Ectodermal cell (in vitro differentiated cells): ENCODE results near the gene FTO.

Experiments
- H3K27ac ChIP-seq: 2 replicates; pipeline ENCODE4 v1.7.0; 2013; ENCODE audit warnings: mild to moderate bottlenecking, low read depth, low read length; ENCODE audit not compliant: insufficient read depth, poor library complexity, severe bottlenecking
- H3K27me3 ChIP-seq: 2 replicates; pipeline ENCODE4 v1.7.0; 2013; ENCODE audit warnings: mild to moderate bottlenecking, low read length; ENCODE audit not compliant: insufficient read depth, control insufficient read depth, poor library complexity, severe bottlenecking
- H3K36me3 ChIP-seq: one replicate; pipeline ENCODE4 v1.7.0; 2013; ENCODE audit warnings: low read length; ENCODE audit not compliant: control insufficient read depth, insufficient read depth
- H3K4me1 ChIP-seq: one replicate; pipeline ENCODE4 v1.7.0; 2013; ENCODE audit warnings: low read length; ENCODE audit not compliant: control insufficient read depth, insufficient read depth
- H3K4me3 ChIP-seq: 2 replicates; pipeline ENCODE4 v1.7.0; 2013; ENCODE audit warnings: low read depth, low read length, control low read depth; ENCODE audit not compliant: insufficient read depth
- H3K9me3 ChIP-seq: 2 replicates; pipeline ENCODE4 v1.7.0; 2013; ENCODE audit warnings: mild to moderate bottlenecking, low read length, moderate library complexity; ENCODE audit not compliant: control insufficient read depth
- WGBS, 2 experiments: methylation state at CpG; one replicate each; pipeline ENCODE4 v1.1.7; 2013; ENCODE audit warnings: missing lambda C conversion rate in 2 of 2; 5-methylcytosine and 5-hydroxymethylcytosine counted together

Gene FTO

GRCh38 chr16:53707671-53708070, 3.7 kb downstream of the FTO start:
- Histone ChIP-seq H3K4me3 (no peak overlapping the region), H3K9me3 (no peaks in the 10 kb centered on the region), H3K27me3 (no peaks in the 10 kb centered on the region), H3K4me1 (peaks cover 5% of the 10 kb centered on the region), H3K36me3 (no peaks in the 10 kb centered on the region), H3K27ac (no peak overlapping the region)
- 95 to 97% methylated on average over 2 to 3 of the region's 3 CpGs for WGBS, 2 experiments

GRCh38 chr16:53708490-53708889, 4.5 kb downstream of the FTO start:
- no peaks in the 10 kb centered on the region for H3K9me3 ChIP-seq
- no peaks in the 10 kb centered on the region for H3K36me3 ChIP-seq
- H3K27ac ChIP-seq, result no peak overlapping the region
- no peaks in the 10 kb centered on the region for H3K4me1 ChIP-seq
- no peaks in the 10 kb centered on the region for H3K27me3 ChIP-seq
- 97 to 98% methylated on average over 2 of the region's 2 CpGs for WGBS, 2 experiments
- no peak overlapping the region for H3K4me3 ChIP-seq

- no peak overlapping the region for H3K4me3 ChIP-seq
- no peak overlapping the region for H3K27ac ChIP-seq
- no peaks in the 10 kb centered on the region for H3K36me3 ChIP-seq
- H3K9me3 ChIP-seq, result no peaks in the 10 kb centered on the region
- no peaks in the 10 kb centered on the region for H3K27me3 ChIP-seq
- no peaks in the 10 kb centered on the region for H3K4me1 ChIP-seq
- WGBS, 2 experiments, result 91 to 100% methylated on average over 3 of the region's 3 CpGs
Measured at GRCh38 chr16:53711390-53711789, 7.4 kb downstream of the FTO start.

- Histone ChIP-seq H3K27me3 (no peaks in the 10 kb centered on the region), H3K4me1 (no peaks in the 10 kb centered on the region), H3K9me3 (no peaks in the 10 kb centered on the region), H3K27ac (no peak overlapping the region), H3K36me3 (no peaks in the 10 kb centered on the region), H3K4me3 (no peak overlapping the region)
- WGBS, 2 experiments, result 100% methylated on average over 1 of the region's 2 CpGs; no CpG with 5 or more reads in 1 of the 2 experiments
Measured at GRCh38 chr16:53712065-53712464, 8.1 kb downstream of the FTO start.

GRCh38 chr16:53713403-53714204, 9.6 kb downstream of the FTO start:
- no peak overlapping the region for H3K27ac ChIP-seq
- no peak overlapping the region for H3K4me3 ChIP-seq
- WGBS, 2 experiments, result 78 to 91% methylated on average over 2 to 3 of the region's 3 CpGs
- H3K27me3 ChIP-seq, result no peaks in the 10 kb centered on the region
- H3K9me3 ChIP-seq, result no peaks in the 10 kb centered on the region
- H3K4me1 ChIP-seq, result no peaks in the 10 kb centered on the region
- no peaks in the 10 kb centered on the region for H3K36me3 ChIP-seq

GRCh38 chr16:53714205-53715022, 10.5 kb downstream of the FTO start:
- WGBS, 2 experiments, result 79 to 80% methylated on average over 7 of the region's 7 CpGs
- Histone ChIP-seq H3K9me3 (no peaks in the 10 kb centered on the region), H3K27me3 (no peaks in the 10 kb centered on the region), H3K4me3 (no peak overlapping the region), H3K36me3 (no peaks in the 10 kb centered on the region), H3K27ac (no peak overlapping the region), H3K4me1 (no peaks in the 10 kb centered on the region)

GRCh38 chr16:53715023-53715384, 11.0 kb downstream of the FTO start:
- 96 to 97% methylated on average over 2 of the region's 2 CpGs for WGBS, 2 experiments
- Histone ChIP-seq H3K9me3 (no peaks in the 10 kb centered on the region), H3K4me3 (no peak overlapping the region), H3K36me3 (no peaks in the 10 kb centered on the region), H3K27me3 (no peaks in the 10 kb centered on the region), H3K4me1 (no peaks in the 10 kb centered on the region), H3K27ac (no peak overlapping the region)

- Histone ChIP-seq H3K4me3 (no peak overlapping the region), H3K4me1 (no peaks in the 10 kb centered on the region), H3K27me3 (no peaks in the 10 kb centered on the region), H3K27ac (no peak overlapping the region), H3K9me3 (no peaks in the 10 kb centered on the region), H3K36me3 (no peaks in the 10 kb centered on the region)
- 93 to 98% methylated on average over 3 of the region's 3 CpGs for WGBS, 2 experiments
Measured at GRCh38 chr16:53717577-53717976, 13.6 kb downstream of the FTO start.

GRCh38 chr16:53721017-53721416, 17.1 kb downstream of the FTO start:
- 94 to 97% methylated on average over 4 to 5 of the region's 5 CpGs for WGBS, 2 experiments
- no peak overlapping the region for H3K4me3 ChIP-seq
- no peaks in the 10 kb centered on the region for H3K9me3 ChIP-seq
- no peaks in the 10 kb centered on the region for H3K4me1 ChIP-seq
- no peaks in the 10 kb centered on the region for H3K27me3 ChIP-seq
- H3K27ac ChIP-seq, result no peak overlapping the region
- H3K36me3 ChIP-seq, result no peaks in the 10 kb centered on the region

- Histone ChIP-seq H3K27ac (no peak overlapping the region), H3K27me3 (no peaks in the 10 kb centered on the region), H3K4me1 (peaks cover 8% of the 10 kb centered on the region), H3K36me3 (no peaks in the 10 kb centered on the region), H3K9me3 (no peaks in the 10 kb centered on the region), H3K4me3 (no peak overlapping the region)
Measured at GRCh38 chr16:53726625-53727024, 22.7 kb downstream of the FTO start.
